K562 (cell line): Measurements from ENCODE around the gene TOMM70. TPM values are rescaled to one million over a fixed set of nuclear protein-coding genes. Genes with fewer than 3 reads are reported as not detected.

ENCODE experiments used
- BACH1 ChIP-seq: fragments of 200-800 bp; sonication (Bioruptor generic); IDR thresholded peaks from 2 replicates; pipeline ENCODE4 v1.6.1; 2016; ENCODE audit warnings: missing genetic modification characterization, missing compliant biosample characterization
- C11orf30 ChIP-seq: fragments of 450-650 bp; IDR thresholded peaks from 2 replicates; pipeline ENCODE4 v1.6.1; 2016; ENCODE audit warnings: low read depth, mild to moderate bottlenecking
- CAMTA2 ChIP-seq: fragments of 250-450 bp; sonication (Bioruptor Pico); conservative IDR thresholded peaks from 2 replicates; pipeline ENCODE4 v1.5.1; 2022
- CBFA2T3 ChIP-seq: fragments of 450-650 bp; IDR thresholded peaks from 2 replicates; pipeline ENCODE4 v1.6.1; 2017
- COPS2 ChIP-seq: fragments of 450-650 bp; conservative IDR thresholded peaks from 2 replicates; pipeline ENCODE4 v1.6.1; 2016; ENCODE audit warnings: mild to moderate bottlenecking, moderate library complexity
- CREM ChIP-seq: IDR thresholded peaks from 2 replicates; pipeline ENCODE4 v1.6.1; 2014; ENCODE audit warnings: antibody characterized with exemption, low read depth
- ESRRA ChIP-seq: fragments of 450-650 bp; IDR thresholded peaks from 2 replicates; pipeline ENCODE4 v1.6.1; 2014; ENCODE audit warnings: low read depth, mild to moderate bottlenecking, moderate library complexity, borderline replicate concordance
- GABPB1 ChIP-seq: sonication (generic); formaldehyde crosslinking; IDR thresholded peaks from 2 replicates; pipeline ENCODE4 v1.8.0; 2022; ENCODE audit warnings: mild to moderate bottlenecking, missing genetic modification reagents
- GTF2B ChIP-seq: IDR thresholded peaks from 2 replicates; pipeline ENCODE4 v1.6.1; 2011; ENCODE audit not compliant: insufficient read length; ENCODE audit errors: extremely low read depth
- HDAC8 ChIP-seq: fragments of 450-650 bp; IDR thresholded peaks from 2 replicates; pipeline ENCODE4 v1.6.1; 2016; ENCODE audit warnings: mild to moderate bottlenecking, missing genetic modification characterization, moderate library complexity, missing compliant biosample characterization
- KDM5B ChIP-seq: fragments of 200-600 bp; sonication (generic); IDR thresholded peaks from 2 replicates; pipeline ENCODE4 v1.6.1; 2012; ENCODE audit warnings: low read depth, mild to moderate bottlenecking, moderate library complexity, low read length, control low read depth, inconsistent platforms; ENCODE audit not compliant: insufficient replicate concordance
- L3MBTL2 ChIP-seq: fragments of 450-650 bp; IDR thresholded peaks from 2 replicates; pipeline ENCODE4 v1.6.1; 2016; ENCODE audit warnings: mild to moderate bottlenecking, moderate library complexity
- PHF20 ChIP-seq: fragments of 450-650 bp; IDR thresholded peaks from 2 replicates; pipeline ENCODE4 v1.6.1; 2018; ENCODE audit not compliant: partially characterized antibody
- POLR2B ChIP-seq: fragments of 450-650 bp; IDR thresholded peaks from 2 replicates; pipeline ENCODE4 v1.6.1; 2018; ENCODE audit warnings: low read depth; ENCODE audit not compliant: partially characterized antibody
- POLR2H ChIP-seq: IDR thresholded peaks from 2 replicates; pipeline ENCODE4 v1.6.1; 2016; ENCODE audit warnings: missing genetic modification characterization, low read depth, mild to moderate bottlenecking, control low read depth, missing compliant biosample characterization, moderate library complexity
- RBBP5 ChIP-seq: fragments of 200-600 bp; sonication (generic); IDR thresholded peaks from 2 replicates; pipeline ENCODE4 v1.6.1; 2012; ENCODE audit warnings: borderline replicate concordance, mild to moderate bottlenecking, low read length, control low read depth, inconsistent platforms; ENCODE audit not compliant: insufficient read depth, poor library complexity, severe bottlenecking
- RCOR1 ChIP-seq, 2 experiments: IDR thresholded peaks; 2 replicates each; pipeline ENCODE4 v1.6.1; 2012; ENCODE audit warnings: low read depth in 2 of 2, low read length in 2 of 2, borderline replicate concordance in 1 of 2, improper control_type of control experiment in 1 of 2
- SP1 ChIP-seq: sonication (generic); formaldehyde crosslinking; IDR thresholded peaks from 2 replicates; pipeline ENCODE4 v1.8.1; 2022; ENCODE audit warnings: mild to moderate bottlenecking, missing genetic modification reagents
- SRSF9 ChIP-seq: fragments of 200-400 bp; formaldehyde crosslinking; IDR thresholded peaks from 2 replicates; pipeline ENCODE4 v1.6.1; 2017; ENCODE audit warnings: low read depth, low read length, borderline replicate concordance
- TAF7 ChIP-seq: fragments of 450-650 bp; IDR thresholded peaks from 2 replicates; pipeline ENCODE4 v1.6.1; 2016; ENCODE audit warnings: missing genetic modification characterization, missing compliant biosample characterization
- TAF9B ChIP-seq: fragments of 450-650 bp; IDR thresholded peaks from 2 replicates; pipeline ENCODE4 v1.6.1; 2018; ENCODE audit warnings: mild to moderate bottlenecking; ENCODE audit not compliant: partially characterized antibody
- TEAD4 ChIP-seq, 2 experiments: sonication (generic) in 1 of 2; formaldehyde crosslinking in 1 of 2; IDR thresholded peaks; 2 replicates each; pipeline versions ENCODE4 v1.6.1 to v1.8.0; 2012 to 2022; ENCODE audit warnings: borderline replicate concordance in 1 of 2, inconsistent platforms in 1 of 2, low read length in 1 of 2, mild to moderate bottlenecking in 1 of 2, missing genetic modification reagents in 1 of 2
- ZNF445 ChIP-seq: fragments of 250-450 bp; sonication (Bioruptor Pico); IDR thresholded peaks from 2 replicates; pipeline ENCODE4 v1.4.0; 2020; ENCODE audit warnings: low read depth, mild to moderate bottlenecking, moderate library complexity
- polyA plus RNA-seq, 8 experiments: library from polyadenylated mRNA; depleted of rRNA in 4 of 8; stranded (reverse) in 5 of 8; unstranded in 3 of 8; fragments of >200 nt; fragmentation: Nextera tagmentation in 2 of 8; fragmentation: Illumina TruSeq in 1 of 8; extraction: Ambion mirVana in 2 of 8; extraction: Trizol in 1 of 8; gene quantifications; 2 replicates each; pipeline versions ENCODE4 v1.2.1 to v1.2.3, GENCODE V29; 2011 to 2014; ENCODE audit warnings: inconsistent platforms in 1 of 8, missing spikeins in 1 of 8
- total RNA-seq, 7 experiments: library from RNA; depleted of rRNA in 6 of 7; stranded (reverse); fragments of >200 nt in 6 of 7; fragmentation: Illumina TruSeq in 2 of 7; extraction: Trizol in 2 of 7; gene quantifications; 2 replicates each; pipeline versions ENCODE4 v1.2.1 to v1.2.3, GENCODE V29; 2011 to 2021; ENCODE audit warnings: low replicate concordance in 1 of 7
- TF ChIP-seq, protein P1 (sequence below), 2 experiments: IDR thresholded peaks; 2 replicates each; pipeline ENCODE4 v1.6.1; 2012; ENCODE audit warnings: improper control_type of control experiment in 2 of 2, low read depth in 2 of 2, low read length in 2 of 2, borderline replicate concordance in 1 of 2
- TF ChIP-seq, protein P2 (sequence below): sonication (generic); formaldehyde crosslinking; IDR thresholded peaks from 2 replicates; pipeline ENCODE4 v1.9.0; 2022; ENCODE audit warnings: mild to moderate bottlenecking, missing genetic modification reagents

TOMM70 gene
- total and polyA plus RNA-seq, 9 of the 15 experiments (the other 6 are each of a cell fraction or from before 2014, with no cell fraction given): 17.5 to 75.6 (median 54.9) TPM

DNA sequence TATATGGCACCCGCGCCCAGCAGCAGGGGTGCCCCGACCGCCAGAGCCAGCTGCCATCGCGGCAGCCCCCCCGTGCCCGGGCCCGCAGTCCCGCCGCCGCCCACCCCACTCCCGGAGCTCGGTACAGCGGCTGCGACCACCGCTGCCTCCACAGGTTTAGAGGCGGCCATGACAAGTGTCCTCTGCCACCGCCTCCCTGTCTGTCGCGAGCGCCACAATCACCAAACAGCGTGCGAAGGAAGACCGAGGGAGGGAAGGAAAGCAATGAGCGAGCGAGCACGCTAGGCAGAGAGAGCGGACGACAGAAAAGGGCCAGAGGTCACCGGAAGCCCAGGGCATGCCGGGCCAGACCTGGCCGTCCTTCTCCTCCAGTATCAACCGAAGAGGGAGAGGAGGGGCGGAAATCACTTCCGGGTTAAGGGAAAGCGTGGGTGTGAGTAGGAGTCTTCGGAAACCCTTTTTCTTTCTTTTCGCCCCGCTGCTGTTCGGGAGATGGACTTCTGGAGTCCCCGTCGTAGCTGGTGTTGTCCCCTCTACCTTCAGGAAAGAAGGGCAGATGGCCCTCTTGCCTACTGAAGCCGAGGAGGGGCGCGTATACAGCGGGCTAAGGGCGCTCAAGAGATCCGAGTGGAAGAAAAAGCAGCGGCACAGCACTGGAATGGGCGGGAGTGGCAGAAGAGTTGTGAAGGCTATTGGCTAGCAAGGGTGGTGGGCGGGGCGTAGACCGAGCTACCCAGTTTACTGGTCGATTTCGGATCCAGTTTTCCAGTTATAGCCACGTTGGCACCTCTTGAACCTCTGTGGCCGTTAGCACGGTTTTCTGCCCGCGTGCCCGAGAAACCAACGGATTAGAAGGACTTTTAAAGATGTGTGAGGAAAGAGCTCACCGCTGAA, at the start of gene TOMM70, which contains the start of gene LNP1 (continued):
- TF ChIP-seq TAF7: 0 out of 2 replicates have a peak, but pooled peaks have one; percentile 55
- peak; percentile 80 for TF ChIP-seq TAF9B
- 0 out of 2 replicates have a peak, but pooled peaks have one; percentile 7 for TF ChIP-seq TEAD4 (IDR thresholded peaks at IDR 0.05; ENCODE audit: low read length)
- TF ChIP-seq TEAD4 (CRISPR knock-in tag; IDR thresholded peaks at IDR 0.05; ENCODE audit: borderline replicate concordance): no peak
- TF ChIP-seq SRSF9: no peak
- peak; percentile 90 for TF ChIP-seq KDM5B
- peak; percentile 78; the same call in 1 of the 2 replicates for TF ChIP-seq ESRRA
- TF ChIP-seq, protein P1, sequence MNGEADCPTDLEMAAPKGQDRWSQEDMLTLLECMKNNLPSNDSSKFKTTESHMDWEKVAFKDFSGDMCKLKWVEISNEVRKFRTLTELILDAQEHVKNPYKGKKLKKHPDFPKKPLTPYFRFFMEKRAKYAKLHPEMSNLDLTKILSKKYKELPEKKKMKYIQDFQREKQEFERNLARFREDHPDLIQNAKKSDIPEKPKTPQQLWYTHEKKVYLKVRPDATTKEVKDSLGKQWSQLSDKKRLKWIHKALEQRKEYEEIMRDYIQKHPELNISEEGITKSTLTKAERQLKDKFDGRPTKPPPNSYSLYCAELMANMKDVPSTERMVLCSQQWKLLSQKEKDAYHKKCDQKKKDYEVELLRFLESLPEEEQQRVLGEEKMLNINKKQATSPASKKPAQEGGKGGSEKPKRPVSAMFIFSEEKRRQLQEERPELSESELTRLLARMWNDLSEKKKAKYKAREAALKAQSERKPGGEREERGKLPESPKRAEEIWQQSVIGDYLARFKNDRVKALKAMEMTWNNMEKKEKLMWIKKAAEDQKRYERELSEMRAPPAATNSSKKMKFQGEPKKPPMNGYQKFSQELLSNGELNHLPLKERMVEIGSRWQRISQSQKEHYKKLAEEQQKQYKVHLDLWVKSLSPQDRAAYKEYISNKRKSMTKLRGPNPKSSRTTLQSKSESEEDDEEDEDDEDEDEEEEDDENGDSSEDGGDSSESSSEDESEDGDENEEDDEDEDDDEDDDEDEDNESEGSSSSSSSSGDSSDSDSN (IDR thresholded peaks at IDR 0.05; ENCODE audit: borderline replicate concordance in 1 of 2, low read depth in 2 of 2, low read length in 2 of 2): 0 out of 4 replicates have a peak, but pooled peaks of 1 of the 2 experiments have one; percentile 24
- TF ChIP-seq SP1 (CRISPR knock-in tag): peak; percentile 68
- TF ChIP-seq PHF20: peak; percentile 69
- TF ChIP-seq RCOR1 (IDR thresholded peaks at IDR 0.05; ENCODE audit: borderline replicate concordance in 1 of 2, low read depth in 2 of 2, low read length in 2 of 2): peak in 1 of 2 experiments; percentile 17; a peak in 1 of 4 replicates
- TF ChIP-seq GABPB1 (CRISPR knock-in tag): peak; percentile 97
- TF ChIP-seq ZNF445 (CRISPR knock-in tag): no peak
- peak; percentile 93 for TF ChIP-seq RBBP5
- peak; percentile 84 for TF ChIP-seq POLR2B
- TF ChIP-seq CREM: peak; percentile 48; the same call in 1 of the 2 replicates
- TF ChIP-seq COPS2: no peak
- no peak for TF ChIP-seq CAMTA2 (CRISPR knock-in tag)
- no peak for TF ChIP-seq CBFA2T3
- no peak for TF ChIP-seq BACH1 (tag)
- TF ChIP-seq GTF2B: peak; percentile 74
- peak; percentile 94 for TF ChIP-seq POLR2H (tag)
- TF ChIP-seq C11orf30: peak; percentile 83
- TF ChIP-seq, protein P2, sequence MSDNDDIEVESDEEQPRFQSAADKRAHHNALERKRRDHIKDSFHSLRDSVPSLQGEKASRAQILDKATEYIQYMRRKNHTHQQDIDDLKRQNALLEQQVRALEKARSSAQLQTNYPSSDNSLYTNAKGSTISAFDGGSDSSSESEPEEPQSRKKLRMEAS: peak; percentile 58
- TF ChIP-seq HDAC8 (tag): no peak
- peak; percentile 88 for TF ChIP-seq L3MBTL2
